SU-DHL-6 (cell line): ENCODE results near the gene SRRM4.

Experiments used
- H2AFZ ChIP-seq: fragments of 200-600 bp; sonication (generic); 2 replicates; pipeline ENCODE4 v1.6.1; 2014; ENCODE audit warnings: low read depth, mild to moderate bottlenecking, moderate library complexity, mixed read lengths, antibody characterized with exemption, low read length; ENCODE audit not compliant: severe bottlenecking
- H3F3A ChIP-seq: fragments of 200-600 bp; shearing (Covaris generic); 2 replicates; pipeline ENCODE4 v1.6.0; 2016; ENCODE audit warnings: antibody characterized with exemption, mild to moderate bottlenecking; ENCODE audit not compliant: insufficient read depth
- H3K27ac ChIP-seq: fragments of 200-600 bp; sonication (generic); 2 replicates; pipeline ENCODE4 v1.5.1; 2016; ENCODE audit warnings: low read depth, mild to moderate bottlenecking, low read length, moderate library complexity, mixed read lengths
- H3K27me3 ChIP-seq: fragments of 200-600 bp; sonication (generic), shearing (Covaris generic); 2 replicates; pipeline ENCODE4 v1.6.0; 2014; ENCODE audit warnings: mild to moderate bottlenecking, low read length
- H3K36me3 ChIP-seq: fragments of 200-600 bp; sonication (generic); 2 replicates; pipeline ENCODE4 v1.6.1; 2014; ENCODE audit warnings: mild to moderate bottlenecking, low read length, mixed read lengths
- H3K4me2 ChIP-seq: fragments of 300-600, 200-600 bp; shearing (Covaris generic), sonication (generic); 2 replicates; pipeline ENCODE4 v1.6.0; 2014; ENCODE audit warnings: low read length, low read depth, mild to moderate bottlenecking; ENCODE audit not compliant: poor library complexity, severe bottlenecking
- H3K4me3 ChIP-seq: fragments of 200-600 bp; sonication (generic); 2 replicates; pipeline ENCODE4 v1.5.1; 2014; ENCODE audit warnings: antibody characterized with exemption, low read length, mild to moderate bottlenecking, mixed read lengths; ENCODE audit not compliant: insufficient read depth, poor library complexity, severe bottlenecking
- H3K79me2 ChIP-seq: fragments of 200-600 bp; sonication (generic); 2 replicates; pipeline ENCODE4 v1.6.1; 2014; ENCODE audit warnings: mild to moderate bottlenecking, low read length, moderate library complexity; ENCODE audit not compliant: insufficient read depth
- H3K9ac ChIP-seq: fragments of 200-600 bp; sonication (generic); 2 replicates; pipeline ENCODE4 v1.7.0; 2014; ENCODE audit warnings: mild to moderate bottlenecking, low read length
- H3K9me2 ChIP-seq: fragments of 200-600 bp; sonication (generic); replicated peaks from 2 replicates; pipeline ENCODE4 v1.6.1; 2014; ENCODE audit warnings: low read length; ENCODE audit not compliant: insufficient read depth
- H3K9me3 ChIP-seq: fragments of 200-600 bp; sonication (generic); 2 replicates; pipeline ENCODE4 v1.6.1; 2014; ENCODE audit warnings: low read length, mixed read lengths; ENCODE audit not compliant: insufficient read depth
- H4K20me1 ChIP-seq: fragments of 200-600 bp; sonication (generic); 2 replicates; pipeline ENCODE4 v1.6.1; 2014; ENCODE audit warnings: low read depth, mild to moderate bottlenecking, antibody characterized with exemption, low read length, moderate library complexity, mixed read lengths
- CTCF ChIP-seq: fragments of 200-600 bp; sonication (generic); IDR thresholded peaks from one replicate; pipeline ENCODE4 v1.5.1; 2017; ENCODE audit warnings: antibody characterized with exemption, mild to moderate bottlenecking, low read length, moderate library complexity; ENCODE audit not compliant: insufficient read depth, poor library complexity, severe bottlenecking
- EZH2phosphoT487 ChIP-seq: fragments of 200-600 bp; sonication (generic), shearing (Covaris generic); conservative IDR thresholded peaks from 2 replicates; pipeline ENCODE4 v1.6.1; 2018; ENCODE audit warnings: mild to moderate bottlenecking, antibody characterized with exemption, low read length, moderate library complexity, mixed read lengths

Gene SRRM4

DNA sequence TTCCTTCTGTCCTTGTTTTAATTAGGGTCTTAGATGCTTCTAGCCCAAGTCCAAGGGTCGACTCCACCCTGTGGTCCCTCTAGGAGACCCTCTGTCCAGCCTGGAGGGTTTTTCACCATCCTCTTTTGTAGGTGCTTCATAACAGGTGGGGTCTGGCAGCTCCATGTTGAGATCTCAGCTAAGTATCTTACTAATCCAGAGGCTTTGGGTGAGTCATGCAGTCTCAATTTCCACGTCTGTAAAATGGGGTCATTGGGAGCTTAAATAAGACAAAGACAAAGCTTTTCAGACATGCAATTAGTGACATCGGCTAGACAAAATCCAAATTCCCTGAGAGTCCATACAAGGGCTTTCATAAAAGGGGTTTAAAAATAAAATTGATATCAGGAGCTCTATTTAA lies 200.6 kb downstream of the SRRM4 start:
- no peaks in the 10 kb centered on the region for H3K27me3 ChIP-seq
- no peaks in the 10 kb centered on the region for H4K20me1 ChIP-seq
- no peak overlapping the region for H3K27ac ChIP-seq
- H3K4me3 ChIP-seq, result no peak overlapping the region
- no peaks in the 10 kb centered on the region for H3K9me3 ChIP-seq
- H3K36me3 ChIP-seq, result no peaks in the 10 kb centered on the region
- no peaks in the 10 kb centered on the region for H3F3A ChIP-seq
- no peaks in the 10 kb centered on the region for H3K79me2 ChIP-seq
- TF ChIP-seq EZH2phosphoT487, result no peak
- TF ChIP-seq CTCF, result no peak
- H3K4me2 ChIP-seq, result no peak overlapping the region
- H3K9ac ChIP-seq, result no peak overlapping the region
- H3K9me2 ChIP-seq, result no peaks in the 10 kb centered on the region
- no peak overlapping the region for H2AFZ ChIP-seq

GRCh38 chr12:119182701-119183493 lies 201.6 kb downstream of the SRRM4 start:
- H3K9ac ChIP-seq, result no peak overlapping the region
- H3K27ac ChIP-seq, result no peak overlapping the region
- H3F3A ChIP-seq, result no peaks in the 10 kb centered on the region
- no peaks in the 10 kb centered on the region for H3K27me3 ChIP-seq
- H3K79me2 ChIP-seq, result no peaks in the 10 kb centered on the region
- H4K20me1 ChIP-seq, result no peaks in the 10 kb centered on the region
- no peaks in the 10 kb centered on the region for H3K36me3 ChIP-seq
- H3K4me2 ChIP-seq, result no peak overlapping the region
- no peaks in the 10 kb centered on the region for H3K9me3 ChIP-seq
- H3K9me2 ChIP-seq, result no peaks in the 10 kb centered on the region
- TF ChIP-seq CTCF (no peak), EZH2phosphoT487 (no peak)
- H3K4me3 ChIP-seq, result no peak overlapping the region
- no peak overlapping the region for H2AFZ ChIP-seq

GRCh38 chr12:119183942-119184695 lies 202.8 kb downstream of the SRRM4 start:
- Histone ChIP-seq H3K27ac (no peak overlapping the region), H3K4me3 (no peak overlapping the region), H3K4me2 (no peak overlapping the region), H3K79me2 (no peaks in the 10 kb centered on the region), H3K9ac (no peak overlapping the region), H3K36me3 (no peaks in the 10 kb centered on the region), H3K9me3 (no peaks in the 10 kb centered on the region), H4K20me1 (no peaks in the 10 kb centered on the region), H3K9me2 (no peaks in the 10 kb centered on the region), H2AFZ (no peak overlapping the region), H3F3A (no peaks in the 10 kb centered on the region), H3K27me3 (no peaks in the 10 kb centered on the region)
- TF ChIP-seq EZH2phosphoT487 (no peak), CTCF (no peak)
